T-helper 2 cell treated with Interferon-gamma antibody and Interleukin-4, amounts not matched to agents 100 ng/mL and 5 ng/mL, for 36 hours (primary cell): Measurements from ENCODE around the gene TMEM51. TPM values are rescaled to one million over a fixed set of nuclear protein-coding genes. Genes with fewer than 3 reads are reported as not detected.

Source experiments
- intact Hi-C: fragments of 100-400 bp; cut with micrococcal nuclease; formaldehyde crosslinking; loops from one replicate; pipeline ENCODE4 v1.15.1; 2023
- total RNA-seq: library from RNA; stranded (reverse); gene quantifications from 2 replicates; pipeline ENCODE4 v1.2.3, GENCODE V29; 2022

The TMEM51 gene
- total RNA-seq, 1 donor from 2014 or later, result not detected

GRCh38 chr1:15152318-15153183 is 996 bp upstream of the TMEM51 start:
- intact Hi-C loops, result loop anchor here (10.0 kb wide), 2 partner anchors 82 to 122 kb away; no protein-coding TSS in a partner anchor

GRCh38 chr1:15153842-15154479 is 414 bp downstream of the TMEM51 start:
- intact Hi-C loops, result loop anchor here (10.0 kb wide), 2 partner anchors 81 to 121 kb away; no protein-coding TSS in a partner anchor

GRCh38 chr1:15154480-15155036 is 1.0 kb downstream of the TMEM51 start:
- intact Hi-C loops, result loop anchor here (10.0 kb wide), 2 partner anchors 80 to 120 kb away; no protein-coding TSS in a partner anchor

GRCh38 chr1:15155191-15155590 is 1.6 kb downstream of the TMEM51 start:
- intact Hi-C loops, result loop anchor here (10.0 kb wide), 2 partner anchors 80 to 120 kb away; no protein-coding TSS in a partner anchor

GRCh38 chr1:15155888-15156741 is 2.6 kb downstream of the TMEM51 start:
- intact Hi-C loops, result loop anchor here (10.0 kb wide), 2 partner anchors 79 to 119 kb away; no protein-coding TSS in a partner anchor

GRCh38 chr1:15156807-15157380 is 3.3 kb downstream of the TMEM51 start:
- intact Hi-C loops, result loop anchor here (10.0 kb wide), 2 partner anchors 78 to 118 kb away; no protein-coding TSS in a partner anchor

GRCh38 chr1:15157524-15158399 is 4.2 kb downstream of the TMEM51 start:
- intact Hi-C loops, result loop anchor here (10.0 kb wide), 2 partner anchors 77 to 117 kb away; no protein-coding TSS in a partner anchor

GRCh38 chr1:15158506-15159165 is 5.1 kb downstream of the TMEM51 start:
- intact Hi-C loops, result loop anchor here (10.0 kb wide), 2 partner anchors 76 to 116 kb away; no protein-coding TSS in a partner anchor

- intact Hi-C loops, result loop anchor here (10.0 kb wide), 2 partner anchors 76 to 116 kb away; no protein-coding TSS in a partner anchor
Measured at GRCh38 chr1:15159166-15159555, 5.6 kb downstream of the TMEM51 start.

- intact Hi-C loops, result no loop called here
Measured at GRCh38 chr1:15160626-15161025, 7.1 kb downstream of the TMEM51 start.

- intact Hi-C loops, result no loop called here
Measured at GRCh38 chr1:15167386-15167785, 13.8 kb downstream of the TMEM51 start.

- intact Hi-C loops, result no loop called here
Measured at GRCh38 chr1:15168479-15168878, 14.9 kb downstream of the TMEM51 start.

- intact Hi-C loops, result no loop called here
Measured at GRCh38 chr1:15170071-15170470, 16.5 kb downstream of the TMEM51 start.

- intact Hi-C loops, result no loop called here
Measured at GRCh38 chr1:15171271-15171908, 17.8 kb downstream of the TMEM51 start.

GRCh38 chr1:15172405-15173259 is 19.1 kb downstream of the TMEM51 start:
- intact Hi-C loops, result no loop called here

- intact Hi-C loops, result no loop called here
Measured at GRCh38 chr1:15173863-15174614, 20.5 kb downstream of the TMEM51 start.

GRCh38 chr1:15174615-15174983 is 21.1 kb downstream of the TMEM51 start:
- intact Hi-C loops, result no loop called here
